ENCODE measurements around the gene AKAP13.

- TF ChIP-seq CTCF (IDR thresholded peaks at IDR 0.05), result no peak
- no peak for TF ChIP-seq ZFX (IDR thresholded peaks at IDR 0.05; ENCODE audit: borderline replicate concordance)
These were observed 77.1 kb downstream of the AKAP13 start for GRCh38 chr15:85457392-85457968.

All from 22Rv1 (cell line).